Measurements from ENCODE around the gene BOK.

DNA sequence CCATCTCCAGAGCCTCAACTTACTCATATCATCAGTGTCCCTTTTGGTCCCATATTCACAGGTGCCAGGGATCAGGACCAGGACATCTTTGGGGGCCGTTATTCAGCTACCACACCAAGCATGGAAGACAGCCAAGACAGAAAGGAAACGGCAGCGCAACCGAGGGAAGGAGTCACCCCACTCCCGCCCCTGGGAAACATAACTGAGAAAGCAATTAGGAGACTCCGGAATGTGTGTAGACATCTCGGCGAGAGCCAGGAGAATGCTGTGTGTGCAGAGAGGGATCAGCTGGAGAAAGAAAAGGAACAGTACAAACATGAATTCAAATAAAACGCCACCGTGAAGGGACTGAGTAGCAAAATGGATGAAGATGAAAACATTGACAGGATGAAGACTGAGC, 13.4 kb upstream of the BOK start:
- TF ChIP-seq, protein P1, sequence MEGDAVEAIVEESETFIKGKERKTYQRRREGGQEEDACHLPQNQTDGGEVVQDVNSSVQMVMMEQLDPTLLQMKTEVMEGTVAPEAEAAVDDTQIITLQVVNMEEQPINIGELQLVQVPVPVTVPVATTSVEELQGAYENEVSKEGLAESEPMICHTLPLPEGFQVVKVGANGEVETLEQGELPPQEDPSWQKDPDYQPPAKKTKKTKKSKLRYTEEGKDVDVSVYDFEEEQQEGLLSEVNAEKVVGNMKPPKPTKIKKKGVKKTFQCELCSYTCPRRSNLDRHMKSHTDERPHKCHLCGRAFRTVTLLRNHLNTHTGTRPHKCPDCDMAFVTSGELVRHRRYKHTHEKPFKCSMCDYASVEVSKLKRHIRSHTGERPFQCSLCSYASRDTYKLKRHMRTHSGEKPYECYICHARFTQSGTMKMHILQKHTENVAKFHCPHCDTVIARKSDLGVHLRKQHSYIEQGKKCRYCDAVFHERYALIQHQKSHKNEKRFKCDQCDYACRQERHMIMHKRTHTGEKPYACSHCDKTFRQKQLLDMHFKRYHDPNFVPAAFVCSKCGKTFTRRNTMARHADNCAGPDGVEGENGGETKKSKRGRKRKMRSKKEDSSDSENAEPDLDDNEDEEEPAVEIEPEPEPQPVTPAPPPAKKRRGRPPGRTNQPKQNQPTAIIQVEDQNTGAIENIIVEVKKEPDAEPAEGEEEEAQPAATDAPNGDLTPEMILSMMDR (IDR thresholded peaks at IDR 0.05; ENCODE audit: insufficient read depth, low read depth, low read length), result no peak
- TF ChIP-seq EZH2 (IDR thresholded peaks at IDR 0.05; ENCODE audit: insufficient read depth, low read length), result no peak

Data from astrocyte (in vitro differentiated cells and primary cell).